ENCODE measurements around the gene MGAT5B. TPM values are rescaled to one million over a fixed set of nuclear protein-coding genes. Genes with fewer than 3 reads are reported as not detected.
"Not testable (repeated sequence)": the region's sequence is repeated elsewhere in the genome, so short reads cannot be mapped to it uniquely, and the experiment has no call there.

MGAT5B gene
- total RNA-seq, 2 experiments from 2014 or later: 0.19 TPM; not detected in 1

- Mint-ChIP-seq H3K4me1 (ENCODE audit: low read depth) (peaks cover 11% of the 10 kb centered on the region), H3K27ac (no peak overlapping the region), H3K9me3 (no peaks in the 10 kb centered on the region), H3K27me3 (ENCODE audit: low read depth) (peaks cover 49% of the 10 kb centered on the region), H3K4me3 (no peak overlapping the region), H3K36me3 (ENCODE audit: low read depth) (no peaks in the 10 kb centered on the region)
- intact Hi-C loops (cut with micrococcal nuclease): no loop called here
- DNase-seq: no peak
- CTCF ChIA-PET: interaction anchor here (1.5 kb wide), 1 partner anchor 11 kb away, joined by 3 read pairs; no protein-coding TSS in a partner anchor
These were observed 27.8 kb upstream of the MGAT5B start for GRCh38 chr17:76840443-76840767.

GRCh38 chr17:76840884-76841775 is 27.1 kb upstream of the MGAT5B start:
- peaks cover 50% of the 10 kb centered on the region for H3K27me3 Mint-ChIP-seq (ENCODE audit: low read depth)
- H3K4me3 Mint-ChIP-seq: no peak overlapping the region
- H3K27ac Mint-ChIP-seq: no peak overlapping the region
- no peaks in the 10 kb centered on the region for H3K36me3 Mint-ChIP-seq (ENCODE audit: low read depth)
- CTCF ChIA-PET: interaction anchor here (0.8 to 1.5 kb wide), 2 partner anchors 11 to 17 kb away, joined by 3 read pairs; no protein-coding TSS in a partner anchor
- H3K4me1 Mint-ChIP-seq (ENCODE audit: low read depth): peaks cover 11% of the 10 kb centered on the region
- intact Hi-C loops (cut with micrococcal nuclease): no loop called here
- DNase-seq: no peak
- no peaks in the 10 kb centered on the region for H3K9me3 Mint-ChIP-seq

DNA sequence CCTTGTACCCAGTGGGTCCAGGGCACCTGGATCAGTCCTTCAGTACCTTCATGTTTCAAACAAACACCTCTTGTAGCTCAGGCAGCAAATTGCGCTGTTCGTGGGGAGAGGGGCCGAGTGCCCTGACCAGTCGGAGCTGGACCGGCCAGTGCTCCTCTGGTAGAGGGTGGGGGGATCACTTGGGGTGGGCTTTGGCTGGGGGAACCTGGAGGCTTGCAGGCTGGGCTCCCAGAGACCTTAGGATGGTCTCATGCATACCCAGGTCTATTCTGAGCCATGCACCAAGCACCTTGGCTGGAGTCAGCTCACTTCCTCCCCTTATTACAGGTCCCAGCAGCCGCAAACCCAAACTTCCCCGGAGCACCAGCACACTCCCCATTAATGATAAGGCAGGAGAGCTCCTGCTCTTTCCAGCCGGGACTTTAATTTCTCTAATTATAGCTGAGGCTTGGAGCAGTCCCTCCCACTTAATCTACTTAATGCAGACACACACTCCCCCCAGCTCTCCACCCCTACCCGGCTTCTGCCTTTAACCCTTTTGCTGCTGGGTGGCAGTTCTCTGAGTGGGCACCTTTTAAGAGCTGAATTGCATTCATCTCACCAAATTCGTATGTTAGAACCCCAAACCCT is 26.3 kb upstream of the MGAT5B start:
- no peak for DNase-seq
- H3K36me3 Mint-ChIP-seq (ENCODE audit: low read depth): no peaks in the 10 kb centered on the region
- intact Hi-C loops (cut with micrococcal nuclease): no loop called here
- peaks cover 11% of the 10 kb centered on the region for H3K4me1 Mint-ChIP-seq (ENCODE audit: low read depth)
- no peak overlapping the region for H3K4me3 Mint-ChIP-seq
- CTCF ChIA-PET: interaction anchor here (0.8 kb wide), 1 partner anchor 16 kb away, joined by 3 read pairs; no protein-coding TSS in a partner anchor
- peaks cover 54% of the 10 kb centered on the region for H3K27me3 Mint-ChIP-seq (ENCODE audit: low read depth)
- H3K27ac Mint-ChIP-seq: no peak overlapping the region
- no peaks in the 10 kb centered on the region for H3K9me3 Mint-ChIP-seq

DNA sequence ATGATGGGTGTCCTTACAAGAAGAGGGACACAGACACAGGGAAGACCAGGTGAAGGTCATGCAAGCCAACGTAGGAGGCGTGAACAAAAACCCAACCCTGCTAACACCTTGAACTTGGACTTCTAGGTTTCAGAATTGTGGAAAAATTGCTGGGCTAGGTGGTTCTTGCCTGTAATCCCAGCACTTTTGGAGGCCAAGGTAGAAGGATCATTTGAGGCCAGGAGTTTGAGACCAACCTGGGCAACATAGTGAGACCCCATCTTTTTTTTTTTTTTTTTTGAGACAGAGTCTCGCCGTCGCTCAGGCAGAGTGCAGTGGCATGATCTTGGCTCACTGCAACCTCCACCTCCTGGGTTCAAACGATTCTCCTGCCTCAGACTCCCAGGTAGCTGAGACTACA is 25.1 kb upstream of the MGAT5B start:
- H3K4me3 Mint-ChIP-seq; DNase-seq; H3K36me3 Mint-ChIP-seq (ENCODE audit: low read depth); H3K9me3 Mint-ChIP-seq; H3K27ac Mint-ChIP-seq; intact Hi-C loops (cut with micrococcal nuclease): not testable (repeated sequence)
- H3K27me3 Mint-ChIP-seq (ENCODE audit: low read depth): peaks cover 54% of the 10 kb centered on the region
- peaks cover 11% of the 10 kb centered on the region for H3K4me1 Mint-ChIP-seq (ENCODE audit: low read depth)
- CTCF ChIA-PET: interaction anchor here (0.7 kb wide), 1 partner anchor 256 kb away, joined by 3 read pairs; no protein-coding TSS in a partner anchor

GRCh38 chr17:76843703-76844484 is 24.3 kb upstream of the MGAT5B start:
- Mint-ChIP-seq H3K9me3 (no peaks in the 10 kb centered on the region), H3K4me1 (ENCODE audit: low read depth) (peaks cover 11% of the 10 kb centered on the region), H3K4me3 (no peak overlapping the region), H3K36me3 (ENCODE audit: low read depth) (no peaks in the 10 kb centered on the region), H3K27me3 (ENCODE audit: low read depth) (peaks cover 57% of the 10 kb centered on the region), H3K27ac (no peak overlapping the region)
- CTCF ChIA-PET: interaction anchor here (0.7 kb wide), 1 partner anchor 257 kb away, joined by 3 read pairs; no protein-coding TSS in a partner anchor
- DNase-seq: no peak
- intact Hi-C loops (cut with micrococcal nuclease): no loop called here

DNA sequence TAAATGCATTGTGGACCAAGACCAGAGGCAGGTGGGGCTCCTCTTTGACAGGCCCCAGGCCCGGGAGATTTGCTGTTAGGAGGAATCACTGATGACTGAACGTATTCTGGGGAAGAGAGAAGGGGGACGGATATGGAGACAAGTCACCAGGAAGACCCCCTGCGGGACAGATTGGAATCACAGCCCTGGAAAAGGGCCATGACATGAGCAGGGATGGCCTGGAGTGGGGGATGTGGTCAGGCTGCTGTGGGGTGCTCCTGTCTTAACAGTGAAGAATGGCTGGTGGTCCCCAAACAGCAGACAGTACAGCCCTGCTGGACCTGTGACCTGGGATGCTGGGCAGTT is 23.7 kb upstream of the MGAT5B start:
- Mint-ChIP-seq H3K36me3 (ENCODE audit: low read depth) (no peaks in the 10 kb centered on the region), H3K9me3 (no peaks in the 10 kb centered on the region), H3K27me3 (ENCODE audit: low read depth) (peaks cover 57% of the 10 kb centered on the region), H3K27ac (no peak overlapping the region), H3K4me1 (ENCODE audit: low read depth) (peaks cover 11% of the 10 kb centered on the region), H3K4me3 (no peak overlapping the region)
- CTCF ChIA-PET: no interaction called here
- DNase-seq: no peak
- intact Hi-C loops (cut with micrococcal nuclease): no loop called here

DNA sequence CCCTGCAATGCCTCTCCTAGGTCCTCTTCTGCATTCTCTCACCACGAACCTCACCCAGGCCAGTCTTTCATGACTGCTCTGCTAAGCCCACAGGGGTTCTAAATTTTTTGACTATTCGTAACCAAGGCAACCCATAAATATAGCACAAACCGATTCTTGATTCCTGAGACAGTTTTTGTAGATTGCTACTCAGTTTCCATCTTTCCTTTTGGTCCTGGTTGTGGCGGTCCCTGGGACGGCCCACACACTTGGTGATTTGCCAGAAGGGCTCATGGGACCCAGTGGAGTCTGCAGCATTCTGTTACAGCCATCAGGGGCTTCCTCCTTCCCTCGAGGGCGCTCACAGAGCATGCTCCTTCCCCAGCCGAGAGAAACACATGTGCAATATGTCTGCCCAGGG is 23.4 kb upstream of the MGAT5B start:
- Mint-ChIP-seq H3K4me3 (no peak overlapping the region), H3K36me3 (ENCODE audit: low read depth) (no peaks in the 10 kb centered on the region), H3K4me1 (ENCODE audit: low read depth) (peaks cover 9% of the 10 kb centered on the region), H3K9me3 (no peaks in the 10 kb centered on the region), H3K27ac (no peak overlapping the region), H3K27me3 (ENCODE audit: low read depth) (peaks cover 56% of the 10 kb centered on the region)
- DNase-seq: no peak
- CTCF ChIA-PET: interaction anchor here (1.0 kb wide), 1 partner anchor 11 kb away, joined by 7 read pairs; no protein-coding TSS in a partner anchor
- intact Hi-C loops (cut with micrococcal nuclease): no loop called here

DNA sequence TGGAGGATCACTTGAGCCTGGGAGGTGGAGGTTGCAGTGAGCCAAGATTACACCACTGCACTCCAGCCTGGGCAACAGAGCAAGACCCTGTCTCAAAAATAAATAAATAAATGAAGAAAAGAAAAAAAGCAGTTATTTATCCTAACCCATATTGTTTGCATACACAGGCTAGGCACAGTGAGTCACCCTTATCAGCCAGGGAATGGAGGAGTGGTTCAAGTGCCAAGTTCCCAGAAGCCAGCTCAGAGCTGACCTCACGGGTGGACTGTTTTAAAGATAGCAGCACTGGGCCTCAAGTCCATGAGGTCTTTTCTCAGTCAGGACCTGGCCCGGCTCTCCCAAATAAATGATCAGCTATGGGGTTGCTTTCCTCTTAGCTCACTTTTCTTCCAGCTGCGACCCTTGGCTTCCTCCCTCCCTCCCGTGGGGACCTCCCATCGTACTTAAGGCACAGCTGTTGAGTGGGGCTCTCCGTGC is 22.6 kb upstream of the MGAT5B start:
- Mint-ChIP-seq H3K27ac (no peak overlapping the region), H3K36me3 (ENCODE audit: low read depth) (no peaks in the 10 kb centered on the region), H3K9me3 (no peaks in the 10 kb centered on the region), H3K4me3 (no peak overlapping the region), H3K27me3 (ENCODE audit: low read depth) (peaks cover 48% of the 10 kb centered on the region), H3K4me1 (ENCODE audit: low read depth) (peaks cover 3% of the 10 kb centered on the region)
- CTCF ChIA-PET: interaction anchor here (1.0 kb wide), 1 partner anchor 10 kb away, joined by 7 read pairs; no protein-coding TSS in a partner anchor
- intact Hi-C loops (cut with micrococcal nuclease): no loop called here
- DNase-seq: no peak

DNA sequence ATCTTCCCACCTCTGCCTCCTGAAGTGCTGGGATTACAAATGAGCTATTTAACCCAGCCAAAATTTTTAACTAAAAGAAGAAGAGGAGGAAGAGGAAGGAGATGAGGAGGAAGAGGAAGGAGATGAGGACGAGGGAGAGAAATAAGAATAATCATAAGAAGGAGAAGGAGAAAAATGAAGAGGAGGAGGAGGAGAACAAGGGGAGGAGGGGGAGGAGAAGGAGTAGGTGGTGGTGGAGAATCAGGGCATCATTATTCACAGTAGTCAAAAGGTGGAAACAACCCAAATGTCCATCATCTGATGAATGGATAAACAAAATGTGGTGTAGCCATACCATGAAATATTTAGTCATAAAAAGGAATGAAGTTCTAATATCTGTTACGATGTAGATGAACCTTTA is 21.2 kb upstream of the MGAT5B start:
- H3K4me3 Mint-ChIP-seq: no peak overlapping the region
- DNase-seq: no peak
- H3K9me3 Mint-ChIP-seq: no peaks in the 10 kb centered on the region
- H3K27me3 Mint-ChIP-seq (ENCODE audit: low read depth): peaks cover 35% of the 10 kb centered on the region
- H3K27ac Mint-ChIP-seq: no peak overlapping the region
- peaks cover under 1% of the 10 kb centered on the region for H3K4me1 Mint-ChIP-seq (ENCODE audit: low read depth)
- intact Hi-C loops (cut with micrococcal nuclease): no loop called here
- no peaks in the 10 kb centered on the region for H3K36me3 Mint-ChIP-seq (ENCODE audit: low read depth)
- CTCF ChIA-PET: no interaction called here

GRCh38 chr17:76848670-76849069 is 19.5 kb upstream of the MGAT5B start:
- Mint-ChIP-seq H3K4me3 (no peak overlapping the region), H3K36me3 (ENCODE audit: low read depth) (no peaks in the 10 kb centered on the region), H3K9me3 (no peaks in the 10 kb centered on the region), H3K27ac (no peak overlapping the region), H3K4me1 (ENCODE audit: low read depth) (no peaks in the 10 kb centered on the region), H3K27me3 (ENCODE audit: low read depth) (peaks cover 20% of the 10 kb centered on the region)
- intact Hi-C loops (cut with micrococcal nuclease): no loop called here
- CTCF ChIA-PET: interaction anchor here (0.7 kb wide), 1 partner anchor 746 kb away, joined by 3 read pairs; no protein-coding TSS in a partner anchor
- DNase-seq: no peak

DNA sequence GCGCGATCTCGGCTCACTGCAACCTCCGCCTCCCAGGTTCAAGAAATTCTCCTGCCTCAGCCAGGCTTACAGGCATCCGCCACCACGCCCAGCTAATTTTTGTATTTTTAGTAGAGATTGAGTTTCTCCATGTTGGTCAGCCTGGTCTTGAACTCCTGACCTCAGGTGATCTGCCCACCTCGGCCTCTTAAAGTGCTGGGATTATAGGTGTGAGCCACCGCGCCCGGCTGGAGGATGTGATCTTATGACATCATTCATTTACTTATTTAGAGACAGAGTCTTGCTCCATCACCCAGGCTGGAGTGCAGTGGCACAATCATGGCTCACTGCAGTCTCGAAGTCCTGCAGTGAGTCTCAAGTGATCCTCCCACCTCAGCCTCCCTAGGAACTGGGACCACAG is 19.0 kb upstream of the MGAT5B start:
- intact Hi-C loops (cut with micrococcal nuclease); H3K9me3 Mint-ChIP-seq; H3K4me3 Mint-ChIP-seq; H3K4me1 Mint-ChIP-seq (ENCODE audit: low read depth); DNase-seq; H3K36me3 Mint-ChIP-seq (ENCODE audit: low read depth); H3K27ac Mint-ChIP-seq: not testable (repeated sequence)
- CTCF ChIA-PET: interaction anchor here (0.7 kb wide), 1 partner anchor 746 kb away, joined by 3 read pairs; no protein-coding TSS in a partner anchor
- H3K27me3 Mint-ChIP-seq (ENCODE audit: low read depth): peaks cover 15% of the 10 kb centered on the region

- intact Hi-C loops (cut with micrococcal nuclease): no loop called here
- Mint-ChIP-seq H3K4me1 (ENCODE audit: low read depth) (no peaks in the 10 kb centered on the region), H3K36me3 (ENCODE audit: low read depth) (no peaks in the 10 kb centered on the region), H3K9me3 (no peaks in the 10 kb centered on the region), H3K27ac (no peak overlapping the region), H3K4me3 (no peak overlapping the region), H3K27me3 (ENCODE audit: low read depth) (peaks cover 3% of the 10 kb centered on the region)
- CTCF ChIA-PET: no interaction called here
- DNase-seq: no peak
These were observed 15.4 kb upstream of the MGAT5B start for GRCh38 chr17:76852843-76853242.

Measured in activated naive CD4-positive, alpha-beta T cell treated with anti-CD3 and anti-CD28 coated beads for 36 hours (primary cell).